Fibroblast of skin of left quadriceps (primary cell): ENCODE results near the gene HRH4.

Source experiments
- DNase-seq, 2 experiments: peaks; one replicate each; pipeline ENCODE4 v3.0.0-alpha.2; 2013; ENCODE audit warnings: low read depth in 2 of 2

The HRH4 gene, protein sequence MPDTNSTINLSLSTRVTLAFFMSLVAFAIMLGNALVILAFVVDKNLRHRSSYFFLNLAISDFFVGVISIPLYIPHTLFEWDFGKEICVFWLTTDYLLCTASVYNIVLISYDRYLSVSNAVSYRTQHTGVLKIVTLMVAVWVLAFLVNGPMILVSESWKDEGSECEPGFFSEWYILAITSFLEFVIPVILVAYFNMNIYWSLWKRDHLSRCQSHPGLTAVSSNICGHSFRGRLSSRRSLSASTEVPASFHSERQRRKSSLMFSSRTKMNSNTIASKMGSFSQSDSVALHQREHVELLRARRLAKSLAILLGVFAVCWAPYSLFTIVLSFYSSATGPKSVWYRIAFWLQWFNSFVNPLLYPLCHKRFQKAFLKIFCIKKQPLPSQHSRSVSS

DNA sequence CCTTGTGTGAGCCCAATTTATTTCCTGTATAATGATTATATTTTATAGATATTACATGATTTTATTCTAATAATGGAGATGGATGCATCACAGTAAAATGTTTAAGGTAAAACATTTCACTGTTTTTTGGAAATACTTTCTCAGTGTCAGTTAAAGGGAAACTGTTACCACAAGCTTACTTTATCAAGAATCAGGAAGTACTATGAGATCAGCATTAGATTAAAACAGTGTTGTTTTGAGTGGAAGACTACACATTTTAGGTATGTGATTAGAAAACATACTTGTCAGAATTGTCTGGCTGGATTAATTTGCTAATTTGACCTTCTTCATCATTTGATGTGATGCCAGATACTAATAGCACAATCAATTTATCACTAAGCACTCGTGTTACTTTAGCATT lies at the start of gene HRH4:
Gene HRH4, plus strand, starts transcription at position 250 of the 400 bp plus-strand sequence. Its CDS starts 92 bp downstream, at position 342.
- DNase-seq: no peak

- no peak for DNase-seq
Observed at GRCh38 chr18:24413148-24413547, 47.3 kb upstream of the HRH4 start.

DNA sequence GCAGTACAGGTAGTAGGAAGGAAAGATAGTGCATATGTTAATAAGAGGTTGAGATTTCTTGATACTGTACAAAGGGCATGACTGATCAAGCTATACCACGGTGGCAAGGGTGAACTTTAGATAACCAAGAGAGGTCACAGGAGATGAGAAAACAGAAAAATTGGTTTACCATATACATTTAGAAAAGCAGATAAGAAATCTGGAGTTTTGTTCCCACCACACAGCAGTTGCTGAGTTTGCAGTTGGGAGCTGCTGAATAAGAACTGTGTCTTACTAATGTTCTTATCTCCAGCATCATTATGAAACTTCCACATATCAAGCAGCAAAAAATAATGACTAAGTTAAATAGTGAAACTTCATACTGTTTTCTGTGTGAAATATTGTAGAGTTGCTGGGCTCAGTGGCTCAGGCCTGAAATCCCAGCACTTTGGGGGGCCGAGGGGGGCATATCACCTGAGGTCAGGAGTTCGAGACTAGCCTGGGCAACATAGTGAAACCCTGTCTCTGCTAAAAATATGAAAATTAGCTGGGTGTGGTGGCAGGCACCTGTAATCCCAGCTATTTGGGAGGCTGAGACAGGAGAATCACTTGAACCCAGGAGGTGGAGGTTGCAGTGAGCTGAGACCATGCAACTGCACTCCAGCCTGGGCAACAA lies 46.0 kb upstream of the HRH4 start:
- no peak for DNase-seq

DNA sequence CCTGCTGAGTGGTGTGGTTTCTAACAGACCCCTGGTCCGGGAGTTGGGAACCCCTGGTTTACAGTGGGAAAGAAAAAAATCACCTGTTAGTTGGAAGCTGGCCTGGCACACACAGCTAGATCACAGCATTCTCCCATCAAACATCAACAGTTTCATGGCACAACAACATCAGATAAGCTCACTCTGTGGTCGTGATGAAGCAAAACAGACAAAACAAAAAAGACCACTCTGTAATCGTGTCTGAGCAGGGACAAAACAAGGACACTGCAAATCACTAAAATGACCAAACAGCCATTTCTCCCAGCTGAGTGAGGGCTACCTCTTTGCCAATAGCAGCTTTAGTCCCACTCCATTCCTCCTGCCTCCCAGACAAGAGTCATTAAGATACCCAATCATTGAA lies 43.0 kb upstream of the HRH4 start:
- DNase-seq: no peak

DNA sequence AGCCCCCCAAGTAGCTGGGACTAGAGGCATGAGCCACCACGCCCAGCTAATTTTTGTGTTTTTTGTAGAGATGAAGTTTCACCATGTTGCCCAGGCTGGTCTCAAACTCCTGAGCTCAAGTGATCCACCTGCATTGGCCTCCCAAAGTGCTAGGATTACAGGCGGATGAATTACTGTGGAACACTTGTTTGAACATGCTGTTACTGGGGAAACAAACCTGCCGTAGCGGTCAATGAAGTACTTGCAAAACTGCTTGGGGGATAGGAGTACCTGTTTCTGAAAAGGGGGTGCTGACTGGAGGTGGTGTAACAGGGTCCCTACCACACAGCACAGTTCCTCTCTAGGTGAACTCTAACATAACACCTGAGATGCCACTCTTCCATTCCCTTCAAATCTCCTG lies 39.9 kb upstream of the HRH4 start:
- no peak for DNase-seq

DNA sequence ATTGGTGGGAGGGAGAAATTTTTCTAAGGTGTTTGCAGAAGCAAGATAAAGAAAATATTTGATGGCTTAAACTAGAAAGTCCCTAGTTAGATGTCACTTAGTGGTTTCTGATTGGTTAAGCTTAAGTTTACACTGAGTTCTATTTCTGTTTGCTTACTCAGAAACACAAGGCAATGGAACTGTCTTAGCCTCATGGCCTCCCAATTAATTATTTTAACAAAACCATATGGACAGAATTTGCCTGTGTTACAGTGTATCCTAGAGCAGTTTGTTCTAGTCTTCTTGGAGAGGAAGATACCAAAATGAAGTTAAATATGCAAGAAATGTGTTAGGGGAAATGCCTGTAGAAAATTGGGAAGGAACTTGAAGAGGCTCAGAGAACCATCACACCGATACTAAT lies 38.6 kb upstream of the HRH4 start:
- DNase-seq: no peak

GRCh38 chr18:24426073-24426397 lies 34.4 kb upstream of the HRH4 start:
- no peak for DNase-seq

DNA sequence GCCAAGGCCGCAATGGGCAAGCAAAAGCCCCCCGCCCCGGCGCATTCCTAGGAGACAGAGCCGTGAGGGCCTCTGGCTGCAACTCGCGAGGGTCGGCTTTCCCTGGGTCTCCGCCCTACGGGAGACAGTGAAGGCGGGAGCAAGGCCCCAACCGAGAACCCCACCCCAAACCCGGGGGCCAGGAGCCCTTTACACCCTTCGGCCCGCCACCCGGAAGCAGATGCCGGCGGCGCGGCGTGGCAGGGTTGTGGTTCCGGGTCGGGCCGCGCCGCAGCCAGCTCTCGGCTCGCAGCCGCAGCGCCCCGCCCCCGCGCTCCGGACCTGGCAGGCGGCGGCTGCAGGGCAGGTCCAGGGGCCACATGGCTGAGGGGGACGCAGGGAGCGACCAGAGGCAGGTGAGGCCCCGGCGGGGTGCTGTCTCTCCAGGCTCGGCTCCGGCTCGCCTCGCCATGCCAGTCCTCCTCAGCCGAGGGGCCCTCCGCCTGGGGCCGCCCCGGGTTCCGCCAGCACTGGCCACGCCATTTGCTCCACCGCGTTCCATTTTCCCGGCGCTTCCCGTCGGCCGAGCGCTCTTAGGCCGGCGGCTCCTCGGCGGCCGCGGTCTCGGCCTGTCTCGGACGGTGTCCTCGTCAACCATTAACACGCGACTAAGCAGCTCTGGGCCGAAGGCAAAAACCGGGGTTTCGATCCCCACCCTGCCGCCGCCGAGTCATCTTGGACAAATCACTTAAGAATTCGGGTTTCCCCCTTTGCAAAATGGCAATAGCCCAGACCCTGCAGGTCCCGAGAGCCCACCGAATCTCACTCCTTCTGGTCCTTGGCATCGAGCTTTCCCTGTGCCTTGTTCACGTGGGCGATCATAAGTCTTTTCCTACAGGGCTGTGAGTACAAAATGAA lies 33.8 kb upstream of the HRH4 start, which contains the start of gene IMPACT:
Gene IMPACT, plus strand, starts transcription at position 273 of the 897 bp plus-strand sequence. Its CDS starts 87 bp downstream, at position 360.
- peak; percentile 66 to 71 for DNase-seq

- DNase-seq: no peak
Observed at GRCh38 chr18:24427484-24427883, 33.0 kb upstream of the HRH4 start.

GRCh38 chr18:24428709-24429108 lies 31.7 kb upstream of the HRH4 start:
- DNase-seq: no peak

GRCh38 chr18:24429188-24429587 lies 31.2 kb upstream of the HRH4 start:
- DNase-seq: no peak

GRCh38 chr18:24432618-24433017 lies 27.8 kb upstream of the HRH4 start:
- DNase-seq: no peak

DNA sequence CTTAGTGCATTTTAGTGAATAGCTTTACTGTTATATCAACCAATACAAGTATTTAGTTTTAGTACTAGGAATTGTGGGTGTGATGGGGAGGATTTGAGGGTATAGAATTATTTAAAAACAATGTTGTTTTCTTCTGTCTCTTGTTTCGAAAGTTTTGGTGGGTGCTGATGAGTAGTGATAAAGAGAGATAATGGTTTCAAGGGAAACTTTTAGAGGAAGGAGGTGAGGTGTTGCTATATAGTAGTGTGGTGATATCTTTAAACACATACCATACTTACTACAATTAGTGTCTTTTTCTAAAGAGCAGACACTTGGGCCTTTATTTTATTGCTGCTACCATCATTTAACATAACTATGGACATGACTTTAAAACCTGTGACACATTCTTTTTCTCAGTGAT lies 23.5 kb upstream of the HRH4 start:
- DNase-seq: no peak

- no peak for DNase-seq
Observed at GRCh38 chr18:24443870-24444269, 16.6 kb upstream of the HRH4 start.

DNA sequence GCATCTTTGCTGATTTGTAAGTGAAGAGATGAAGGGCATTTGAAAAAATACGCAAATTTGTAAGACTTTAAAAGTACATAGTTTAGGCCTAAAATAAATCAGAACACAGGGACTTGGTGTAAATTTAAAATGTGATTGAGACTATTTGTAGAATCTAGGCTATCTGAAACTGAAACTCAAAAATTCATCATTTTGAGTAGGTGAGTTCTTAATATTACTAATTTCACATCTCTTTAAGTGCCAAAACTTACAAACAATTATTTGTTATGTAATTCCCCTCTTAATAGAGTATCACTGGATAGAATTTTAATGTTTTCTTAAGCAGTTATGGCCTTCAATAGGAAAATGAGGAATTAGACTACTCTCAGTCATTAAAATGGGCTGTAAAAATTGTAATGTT lies 14.0 kb upstream of the HRH4 start:
- no peak for DNase-seq

- DNase-seq: no peak
Observed at GRCh38 chr18:24446953-24447538, 13.4 kb upstream of the HRH4 start.

- no peak for DNase-seq
Observed at GRCh38 chr18:24447961-24448360, 12.5 kb upstream of the HRH4 start.

DNA sequence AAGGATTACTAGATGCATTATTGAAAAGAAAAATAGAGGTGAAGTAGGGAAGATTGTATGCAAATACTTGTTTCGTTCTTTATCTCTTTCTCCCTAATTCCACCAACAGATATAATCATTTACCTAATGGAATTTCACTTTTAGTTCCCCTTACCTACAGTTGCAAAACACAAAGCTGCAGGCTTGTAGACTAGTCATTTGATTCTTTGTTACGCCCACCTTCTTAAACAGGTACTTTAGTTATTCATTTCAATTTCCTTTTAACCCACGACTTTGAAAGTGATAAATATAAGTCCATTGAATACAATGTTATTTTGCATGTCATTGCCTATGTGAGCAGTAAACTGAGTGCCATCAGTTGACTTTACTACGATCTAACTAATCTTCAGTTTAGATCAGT lies 3.9 kb upstream of the HRH4 start:
- no peak for DNase-seq

- no peak for DNase-seq
Observed at GRCh38 chr18:24459772-24460171, 665 bp upstream of the HRH4 start.

DNA sequence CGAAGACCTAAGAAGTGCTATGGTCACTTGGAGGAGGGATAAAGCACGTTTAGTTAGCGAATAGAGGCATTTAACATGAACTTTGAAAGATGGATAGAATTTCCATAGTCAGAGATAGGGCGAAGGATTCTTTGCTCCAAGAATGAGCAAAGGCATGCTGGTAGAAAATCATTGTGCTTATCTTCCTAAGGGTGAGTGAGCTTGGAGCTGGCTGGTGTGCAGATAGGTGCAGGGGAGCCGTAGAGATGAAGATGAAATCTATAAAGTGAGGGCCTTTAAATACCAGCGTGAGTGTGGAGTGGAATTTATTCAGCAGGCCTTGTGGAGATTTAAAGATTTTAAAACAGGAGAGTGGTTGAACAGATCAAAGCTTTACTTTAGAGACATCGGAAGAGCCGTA lies 1.6 kb downstream of the HRH4 start:
- DNase-seq: no peak

- no peak for DNase-seq
Observed at GRCh38 chr18:24462838-24463775, 2.7 kb downstream of the HRH4 start.
